ENCODE measurements around the gene TMEM198.

DNA sequence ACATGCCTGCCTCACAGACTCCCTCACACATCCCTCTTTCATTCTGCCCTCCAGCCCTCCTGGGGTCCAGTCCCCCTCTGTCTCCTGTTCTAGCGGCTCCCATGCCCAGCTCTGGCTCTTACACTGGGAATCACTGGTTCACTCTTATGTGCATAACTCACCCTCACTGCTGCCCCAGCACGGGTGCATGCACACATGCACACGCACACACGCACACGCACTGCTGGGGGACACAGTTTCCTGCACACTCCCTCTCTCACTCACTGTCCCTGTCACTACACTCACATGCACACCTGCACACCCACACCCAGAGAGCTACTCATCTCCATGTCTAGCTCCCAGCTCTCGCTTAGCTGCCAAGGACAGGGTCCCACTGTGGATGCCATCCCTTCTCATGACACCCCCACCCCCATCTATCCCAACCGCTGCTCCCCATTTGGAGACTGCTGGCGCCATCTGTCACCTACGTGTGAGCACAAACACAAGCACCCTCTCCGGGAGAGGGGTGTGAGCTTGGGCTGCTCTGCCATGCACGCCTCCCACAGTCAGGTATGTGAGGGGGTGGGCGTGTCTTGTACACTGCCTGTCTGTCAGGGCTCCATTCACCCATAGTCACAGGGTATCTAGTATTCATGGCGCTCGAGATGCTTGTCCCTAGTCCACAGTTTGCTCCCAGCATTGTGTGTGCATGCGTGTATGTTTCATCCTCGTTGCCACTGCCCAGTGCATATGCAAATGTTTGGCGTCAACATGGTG lies 27.8 kb upstream of the TMEM198 start:
- TF ChIP-seq POLR2A (IDR thresholded peaks at IDR 0.05; ENCODE audit: low read depth, low read length) (no peak), POLR2AphosphoS5 (IDR thresholded peaks at IDR 0.05; ENCODE audit: low read depth, low read length) (no peak), PAX5 (IDR thresholded peaks at IDR 0.05; ENCODE audit: insufficient read depth, low read length, severe bottlenecking) (no peak), SPI1 (IDR thresholded peaks at IDR 0.05; ENCODE audit: low read depth, low read length) (no peak)

Data from GM12891 (cell line).